Colonic mucosa (tissue), 4 donors: ENCODE data around the gene NIPBL. TPM values are rescaled to one million over a fixed set of nuclear protein-coding genes. Genes with fewer than 3 reads are reported as not detected.

ENCODE experiments used
- DNase-seq: peaks from one replicate; pipeline ENCODE4 v3.0.0-alpha.2; 2020
- H3K27ac ChIP-seq: fragments of 200-600 bp; one replicate; pipeline ENCODE4 v1.8.0; 2021
- H3K27me3 ChIP-seq: fragments of 200-600 bp; one replicate; pipeline ENCODE4 v1.8.0; 2021
- H3K36me3 ChIP-seq: fragments of 200-600 bp; one replicate; pipeline ENCODE4 v1.8.0; 2021
- H3K4me1 ChIP-seq: fragments of 200-600 bp; one replicate; pipeline ENCODE4 v1.8.0; 2021; ENCODE audit warnings: mild to moderate bottlenecking
- H3K4me3 ChIP-seq: fragments of 200-600 bp; one replicate; pipeline ENCODE4 v1.8.0; 2021
- H3K9ac ChIP-seq, 2 donors: one replicate each; pipeline ENCODE4 v1.7.0; 2013; ENCODE audit warnings: control low read depth in 2 of 2, low read depth in 2 of 2, low read length in 2 of 2
- H3K9me3 ChIP-seq: fragments of 200-600 bp; one replicate; pipeline ENCODE4 v1.8.0; 2021
- intact Hi-C: fragments of 100-400 bp; cut with DNase I; formaldehyde crosslinking; loops from one replicate; pipeline ENCODE4 v1.14.1; 2022
- total RNA-seq, 2 donors: library from RNA; stranded (reverse); fragmentation: NEBNext Ultra II Directional in 1 of 2; extraction: Animal tissue kit (Norgen Biotek cat#: 25700) in 1 of 2; gene quantifications; one replicate each; pipeline ENCODE4 v1.2.1, GENCODE V29; 2021
- TF ChIP-seq, protein P1 (sequence below): fragments of 200-600 bp; IDR thresholded peaks from one replicate; pipeline ENCODE4 v1.8.0; 2022; ENCODE audit warnings: antibody characterized with exemption, mild to moderate bottlenecking
- donor health status: healthy.
- donor health status: DM: no; HTN: no; CAD: no.
- donor health status: DM: no; HTN: no; CAD: no.

NIPBL gene
- total RNA-seq, 2 donors from 2014 or later, result 47.6 to 59.2 TPM

DNA sequence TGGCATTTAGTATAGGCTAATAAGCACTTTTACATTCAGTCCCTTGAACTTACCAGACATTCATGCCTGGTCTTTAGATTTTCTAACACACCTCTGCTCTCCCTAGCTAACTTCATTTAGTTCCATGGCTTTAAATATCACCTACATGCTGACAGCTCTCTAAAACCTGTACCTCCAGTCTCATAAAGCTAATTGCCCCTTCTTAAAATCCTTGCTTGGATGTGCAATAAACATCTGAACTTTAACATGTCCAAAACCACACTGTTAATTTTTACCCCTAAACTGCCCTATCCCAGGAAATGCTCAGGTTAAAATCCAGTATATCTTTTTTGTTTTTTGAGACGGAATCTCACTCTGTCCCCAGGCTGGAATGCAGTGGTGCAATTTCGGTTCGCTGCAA, 232.8 kb downstream of the NIPBL start:
- H3K27me3 ChIP-seq, result no peaks in the 10 kb centered on the region
- peak overlapping the region; percentile 46 for H3K27ac ChIP-seq
- TF ChIP-seq, protein P1, sequence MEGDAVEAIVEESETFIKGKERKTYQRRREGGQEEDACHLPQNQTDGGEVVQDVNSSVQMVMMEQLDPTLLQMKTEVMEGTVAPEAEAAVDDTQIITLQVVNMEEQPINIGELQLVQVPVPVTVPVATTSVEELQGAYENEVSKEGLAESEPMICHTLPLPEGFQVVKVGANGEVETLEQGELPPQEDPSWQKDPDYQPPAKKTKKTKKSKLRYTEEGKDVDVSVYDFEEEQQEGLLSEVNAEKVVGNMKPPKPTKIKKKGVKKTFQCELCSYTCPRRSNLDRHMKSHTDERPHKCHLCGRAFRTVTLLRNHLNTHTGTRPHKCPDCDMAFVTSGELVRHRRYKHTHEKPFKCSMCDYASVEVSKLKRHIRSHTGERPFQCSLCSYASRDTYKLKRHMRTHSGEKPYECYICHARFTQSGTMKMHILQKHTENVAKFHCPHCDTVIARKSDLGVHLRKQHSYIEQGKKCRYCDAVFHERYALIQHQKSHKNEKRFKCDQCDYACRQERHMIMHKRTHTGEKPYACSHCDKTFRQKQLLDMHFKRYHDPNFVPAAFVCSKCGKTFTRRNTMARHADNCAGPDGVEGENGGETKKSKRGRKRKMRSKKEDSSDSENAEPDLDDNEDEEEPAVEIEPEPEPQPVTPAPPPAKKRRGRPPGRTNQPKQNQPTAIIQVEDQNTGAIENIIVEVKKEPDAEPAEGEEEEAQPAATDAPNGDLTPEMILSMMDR, result no peak
- H3K9ac ChIP-seq, result no peak overlapping the region
- H3K4me3 ChIP-seq, result no peak overlapping the region
- no peak for DNase-seq
- no peaks in the 10 kb centered on the region for H3K9me3 ChIP-seq
- no peaks in the 10 kb centered on the region for H3K4me1 ChIP-seq
- H3K36me3 ChIP-seq, result no peaks in the 10 kb centered on the region
- intact Hi-C loops, result no loop called here

DNA sequence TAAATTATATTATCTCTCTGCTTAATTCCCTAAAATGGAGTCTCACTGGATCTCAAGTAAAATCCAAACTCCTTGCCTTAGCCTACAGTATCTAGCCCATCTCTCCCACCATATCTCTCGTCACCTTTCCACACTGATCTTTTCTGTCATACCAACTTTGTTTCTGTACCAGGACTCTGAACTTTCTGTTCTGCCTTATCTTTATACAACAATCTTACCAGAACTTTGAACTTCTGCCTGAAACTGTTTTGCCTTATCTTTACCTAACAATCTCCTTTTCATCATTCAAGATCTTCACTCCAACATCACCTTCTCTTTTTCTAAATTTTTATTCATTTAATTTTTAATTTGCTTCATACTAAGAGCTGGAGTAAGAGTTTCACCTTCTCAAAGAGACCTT, 233.6 kb downstream of the NIPBL start:
- no peaks in the 10 kb centered on the region for H3K27me3 ChIP-seq
- H3K36me3 ChIP-seq, result no peaks in the 10 kb centered on the region
- no peaks in the 10 kb centered on the region for H3K9me3 ChIP-seq
- no peak overlapping the region for H3K4me3 ChIP-seq
- peak overlapping the region; percentile 46 for H3K27ac ChIP-seq
- intact Hi-C loops, result no loop called here
- TF ChIP-seq, protein P1, result no peak
- DNase-seq, result no peak
- no peak overlapping the region for H3K9ac ChIP-seq
- no peaks in the 10 kb centered on the region for H3K4me1 ChIP-seq

GRCh38 chr5:37111426-37112382, 235.1 kb downstream of the NIPBL start:
- intact Hi-C loops, result no loop called here
- DNase-seq, result no peak
- H3K4me3 ChIP-seq, result no peak overlapping the region
- no peaks in the 10 kb centered on the region for H3K27me3 ChIP-seq
- no peaks in the 10 kb centered on the region for H3K9me3 ChIP-seq
- no peaks in the 10 kb centered on the region for H3K4me1 ChIP-seq
- H3K27ac ChIP-seq, result no peak overlapping the region
- H3K36me3 ChIP-seq, result no peaks in the 10 kb centered on the region
- H3K9ac ChIP-seq, result no peak overlapping the region
- TF ChIP-seq, protein P1, result no peak

DNA sequence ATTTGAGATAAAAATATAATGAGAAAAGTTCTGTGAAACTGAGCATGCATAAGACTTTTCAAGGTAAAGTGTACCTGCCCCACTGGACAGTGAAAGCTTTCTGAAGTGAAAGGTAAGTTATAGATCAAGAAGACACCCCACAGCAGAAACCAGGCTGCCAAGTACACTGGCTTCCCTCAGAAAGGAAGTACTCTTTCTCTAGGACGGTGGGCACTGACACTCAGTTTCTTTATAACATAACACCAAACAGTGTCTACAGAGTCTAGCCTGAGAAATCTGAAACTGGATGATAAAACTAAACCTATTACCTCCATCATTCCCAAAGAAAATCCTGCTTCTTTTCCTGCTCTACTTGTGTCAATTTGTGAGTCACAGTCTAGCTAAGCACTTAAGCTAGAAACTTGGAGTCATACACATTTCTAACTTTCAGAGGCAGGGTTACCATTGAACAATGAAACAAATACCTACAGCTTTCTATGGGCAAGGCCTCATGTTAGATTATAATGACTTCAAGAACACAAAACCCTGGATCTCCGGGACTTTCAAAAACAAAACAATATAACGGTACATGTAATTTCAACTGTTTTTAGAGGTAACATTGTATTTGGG, 235.9 kb downstream of the NIPBL start:
- TF ChIP-seq, protein P1, result no peak
- Histone ChIP-seq H3K9me3 (no peaks in the 10 kb centered on the region), H3K9ac (no peak overlapping the region), H3K27me3 (no peaks in the 10 kb centered on the region), H3K27ac (no peak overlapping the region), H3K36me3 (no peaks in the 10 kb centered on the region), H3K4me3 (no peak overlapping the region), H3K4me1 (no peaks in the 10 kb centered on the region)
- no peak for DNase-seq
- intact Hi-C loops, result no loop called here
